Urothelium cell line (cell line): ENCODE results near the gene MAP4K3.
A peak's percentile ranks its signal among the peaks of the same experiment; 100 is the strongest.
"Not testable (repeated sequence)": the region's sequence is repeated elsewhere in the genome, so short reads cannot be mapped to it uniquely, and the experiment has no call there.

ENCODE experiments used
- DNase-seq: peaks from one replicate; pipeline ENCODE4 v3.0.0; 2011; ENCODE audit warnings: low spot score, mixed read lengths
- FAIRE-seq: peaks from 2 replicates; lab custom pipeline; 2011; peaks lifted over from hg19 to GRCh38; lab: Jason Lieb, UNC

Gene MAP4K3

DNA sequence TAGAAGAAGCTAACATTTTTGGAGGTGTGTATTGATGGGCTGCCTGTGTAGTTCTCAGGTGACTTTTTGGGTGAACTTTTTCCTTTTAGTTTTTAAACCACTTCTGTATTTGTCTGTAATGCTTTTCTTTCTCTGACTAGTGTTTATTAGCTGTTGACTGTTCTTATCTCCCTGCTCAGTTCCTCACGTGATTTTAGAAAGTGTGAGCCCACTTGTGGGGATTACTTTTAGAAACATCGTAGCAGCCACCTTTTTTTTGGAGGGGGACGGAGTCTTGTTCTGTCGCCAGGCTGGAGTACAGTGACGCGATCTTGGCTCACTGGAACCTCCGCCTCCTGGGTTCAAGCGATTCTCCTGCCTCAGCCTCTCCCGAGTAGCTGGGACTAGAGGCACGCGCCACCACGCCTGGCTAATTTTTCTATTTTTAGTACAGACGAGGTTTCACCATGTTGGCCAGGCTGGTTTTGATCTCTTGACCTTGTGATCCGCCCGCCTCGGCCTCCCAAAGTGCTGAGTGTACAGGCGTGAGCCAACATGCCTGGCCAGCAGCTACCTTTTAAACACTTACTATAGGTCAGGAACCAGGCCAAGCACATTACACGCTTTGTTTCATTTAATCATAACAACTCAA, 184.1 kb downstream of the MAP4K3 start:
- DNase-seq (no peak), FAIRE-seq (no peak)

DNA sequence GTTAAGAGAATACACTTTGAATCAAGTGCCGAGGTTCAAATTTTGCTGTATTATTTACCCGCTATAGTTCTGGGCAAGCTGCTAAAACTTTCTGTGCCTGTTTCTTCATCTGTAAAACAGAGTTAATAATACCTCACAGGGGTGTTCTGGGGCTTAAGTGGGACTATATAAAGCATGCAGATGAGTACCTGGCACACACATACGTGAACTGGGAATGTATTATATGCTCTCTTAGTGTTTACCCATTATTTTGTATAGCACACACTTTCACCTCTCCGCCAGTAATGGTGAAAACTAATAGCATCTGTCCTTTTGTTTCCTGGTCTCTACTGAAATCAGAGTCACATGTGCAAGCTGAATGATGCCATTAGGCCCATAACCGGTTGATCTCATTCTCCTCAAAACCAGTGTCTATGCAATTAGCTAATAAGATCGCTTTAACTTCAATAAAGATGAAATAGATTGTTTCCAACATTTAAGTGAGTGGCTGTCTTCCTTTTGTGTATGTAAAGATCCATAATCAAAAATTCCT, 189.5 kb downstream of the MAP4K3 start:
- DNase-seq (no peak), FAIRE-seq (no peak)

DNA sequence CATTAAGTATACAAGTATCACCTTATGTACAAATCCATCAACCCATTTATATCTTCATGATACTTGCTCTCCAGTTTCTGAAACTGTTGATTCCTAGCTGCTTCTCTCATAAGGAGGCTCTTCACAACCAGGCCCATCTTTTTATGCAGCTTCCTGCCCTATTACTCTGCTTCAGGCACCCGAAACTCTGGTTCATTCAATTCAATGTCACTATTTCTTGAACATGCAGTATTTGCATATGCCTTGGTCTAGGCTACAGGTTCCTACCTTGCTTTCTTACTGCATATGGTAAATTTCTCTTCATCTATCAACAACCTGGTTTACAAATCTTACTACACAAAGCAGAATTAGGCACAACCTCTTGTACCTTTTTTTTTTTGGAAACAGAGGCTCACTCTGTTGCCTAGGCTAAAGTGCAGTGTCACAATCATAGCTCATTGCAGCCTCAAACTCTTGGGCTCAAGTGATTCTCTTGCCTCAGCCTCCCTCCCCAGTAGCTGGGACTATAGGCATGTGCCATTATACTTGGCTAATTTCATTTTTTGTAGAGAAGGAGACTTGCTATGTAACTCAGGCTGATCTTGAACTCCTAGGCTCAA, 190.6 kb downstream of the MAP4K3 start:
- DNase-seq (no peak), FAIRE-seq (no peak)

DNA sequence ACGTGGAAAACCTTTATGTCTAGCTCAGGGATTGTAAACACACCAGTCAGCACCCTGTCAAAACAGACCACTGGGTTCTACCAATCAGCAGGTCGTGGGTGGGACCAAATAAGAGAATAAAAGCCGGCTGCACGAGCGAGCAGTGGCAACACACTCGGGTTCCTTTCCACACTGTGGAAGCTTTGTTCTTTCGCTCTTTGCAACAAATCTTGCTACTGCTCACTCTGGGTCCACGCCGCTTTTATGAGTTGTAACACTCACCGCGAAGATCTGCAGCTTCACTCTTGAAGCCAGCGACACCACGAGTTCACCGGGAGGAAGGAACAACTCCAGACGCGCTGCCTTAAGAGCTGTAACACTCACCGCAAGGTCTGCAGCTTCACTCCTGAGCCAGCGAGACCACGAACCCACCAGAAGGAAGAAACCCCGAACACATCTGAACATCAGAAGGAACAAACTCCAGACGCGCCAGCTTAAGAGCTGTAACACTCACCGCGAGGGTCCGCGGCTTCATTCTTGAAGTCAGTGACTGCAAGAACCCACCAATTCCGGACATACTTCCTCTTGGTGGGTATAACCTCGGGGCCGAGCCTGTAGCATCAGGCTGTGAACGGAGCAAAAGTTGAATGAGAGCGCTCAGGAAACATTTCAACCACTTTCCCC, 192.0 kb downstream of the MAP4K3 start:
- FAIRE-seq, DNase-seq: not testable (repeated sequence)

DNA sequence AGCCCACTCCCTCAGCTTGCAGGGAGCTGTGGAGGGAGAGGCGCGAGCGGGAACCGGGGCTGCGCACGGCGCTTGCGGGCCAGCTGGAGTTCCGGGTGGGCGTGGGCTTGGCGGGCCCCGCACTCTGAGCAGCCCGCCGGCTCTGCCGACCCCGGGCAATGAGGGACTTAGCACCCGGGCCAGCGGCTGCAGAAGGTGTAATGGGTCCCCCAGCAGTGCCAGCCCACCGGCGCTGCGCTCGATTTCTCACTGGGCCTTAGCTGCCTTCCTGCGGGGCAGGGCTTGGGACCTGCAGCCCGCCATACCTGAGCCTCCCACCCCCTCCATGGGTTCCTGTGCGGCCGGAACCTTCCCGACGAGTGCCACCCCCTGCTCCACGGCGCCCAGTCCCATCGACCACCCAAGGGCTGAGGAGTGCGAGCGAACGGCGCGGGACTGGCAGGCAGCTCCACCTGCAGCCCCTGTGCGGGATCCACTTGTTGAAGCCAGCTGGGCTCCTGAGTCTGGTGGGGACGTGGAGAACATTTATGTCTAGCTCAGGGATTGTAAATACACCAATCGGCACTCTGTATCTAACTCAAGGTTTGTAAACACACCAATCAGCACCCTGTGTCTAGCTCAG, 192.7 kb downstream of the MAP4K3 start:
- DNase-seq, FAIRE-seq: not testable (repeated sequence)

DNA sequence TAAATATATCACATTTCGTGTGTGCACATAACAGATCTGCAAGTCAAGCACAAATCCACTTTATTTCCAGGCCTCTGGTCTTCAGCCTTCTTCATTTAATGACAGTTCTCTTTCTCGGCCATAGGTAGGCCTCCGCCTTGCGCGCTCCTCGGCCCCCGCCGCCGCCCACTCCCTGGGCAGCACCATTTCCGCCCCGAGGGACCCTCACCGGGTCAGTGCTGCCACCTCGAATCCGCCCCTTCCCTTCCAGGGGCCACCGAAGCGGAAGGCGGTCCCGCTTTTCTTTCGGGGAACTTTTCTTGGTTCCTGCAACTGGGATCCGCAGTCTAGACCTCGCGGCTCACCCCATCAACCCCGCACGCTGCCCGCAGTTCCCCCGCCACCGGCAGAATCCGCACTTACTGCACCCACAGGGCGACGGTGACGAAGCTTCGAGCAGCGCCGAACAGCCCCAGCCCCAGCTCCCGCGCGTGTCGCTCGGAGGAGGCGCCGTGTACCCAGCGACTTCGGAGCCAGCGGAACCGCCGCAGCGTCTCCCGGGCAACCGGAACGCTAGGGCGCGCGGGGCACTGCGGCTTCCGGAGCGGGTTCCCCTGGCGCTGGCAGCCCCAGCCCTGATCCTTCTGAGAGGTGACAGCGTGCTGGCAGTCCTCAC, 193.5 kb downstream of the MAP4K3 start, which contains the start of gene CDKL4:
Gene CDKL4, minus strand, starts transcription at position 502 of the 655 bp plus-strand sequence.
- no peak for DNase-seq

DNA sequence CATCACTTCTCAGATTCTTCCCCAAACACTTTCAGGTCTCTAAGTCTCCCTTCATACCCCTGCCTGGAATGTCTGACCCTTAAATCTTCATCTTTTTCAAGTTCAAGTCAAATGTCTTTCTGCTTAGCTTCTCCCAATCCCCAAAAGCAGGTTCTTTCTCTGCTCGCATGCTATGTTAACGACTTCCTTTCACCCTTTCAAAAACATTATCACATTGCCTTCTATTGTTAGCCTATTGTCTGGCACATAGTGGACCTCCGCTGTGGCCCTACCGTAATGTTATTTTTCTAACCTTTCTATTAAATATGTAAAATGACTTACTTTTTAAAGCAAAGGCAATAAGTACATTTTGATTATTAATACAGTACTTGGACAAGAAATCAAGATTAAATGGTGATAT, 195.5 kb downstream of the MAP4K3 start:
- no peak for FAIRE-seq
- DNase-seq, result no peak

More for the DNA sequence above, 193.5 kb downstream of the MAP4K3 start, which contains the start of gene CDKL4:
- FAIRE-seq, result no peak

DNA sequence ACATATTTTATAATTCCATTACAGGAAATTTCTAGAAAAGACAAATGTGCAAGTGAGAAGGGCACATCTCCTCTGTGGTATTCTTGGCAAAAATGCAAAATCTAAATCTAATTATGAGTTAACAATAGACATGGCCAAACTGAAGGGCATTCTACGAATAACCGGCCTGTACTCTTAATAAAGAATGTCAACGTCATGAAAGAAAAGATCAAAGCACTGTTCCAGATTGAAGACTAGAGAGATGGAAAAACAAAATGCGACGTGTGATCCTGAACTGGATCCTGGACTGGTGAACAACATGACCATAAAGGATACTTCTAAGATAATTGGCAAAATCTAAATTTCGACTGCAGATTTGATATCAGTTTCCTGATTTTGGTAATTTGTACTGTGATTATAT, 196.3 kb downstream of the MAP4K3 start:
- DNase-seq (no peak), FAIRE-seq (no peak)

DNA sequence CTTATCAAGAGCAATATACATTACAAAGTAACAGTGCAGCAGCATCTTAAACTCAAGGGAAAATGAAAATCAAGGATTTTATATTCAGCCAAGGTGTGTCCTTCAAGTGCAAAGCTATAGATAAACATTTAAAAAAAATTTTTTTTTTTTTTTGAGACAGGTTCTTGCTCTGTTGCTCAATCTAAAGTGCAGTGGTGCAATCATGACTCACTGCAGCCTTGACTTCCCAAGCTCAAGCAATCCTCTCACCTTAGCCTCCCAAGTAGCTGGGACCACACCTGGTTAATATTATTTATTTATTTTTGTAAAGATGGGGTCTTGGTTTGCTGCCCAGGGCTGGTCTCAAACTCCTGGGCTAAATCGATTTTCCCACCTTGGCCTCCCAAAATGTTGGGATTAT, 202.3 kb downstream of the MAP4K3 start:
- no peak for DNase-seq
- FAIRE-seq, result no peak

DNA sequence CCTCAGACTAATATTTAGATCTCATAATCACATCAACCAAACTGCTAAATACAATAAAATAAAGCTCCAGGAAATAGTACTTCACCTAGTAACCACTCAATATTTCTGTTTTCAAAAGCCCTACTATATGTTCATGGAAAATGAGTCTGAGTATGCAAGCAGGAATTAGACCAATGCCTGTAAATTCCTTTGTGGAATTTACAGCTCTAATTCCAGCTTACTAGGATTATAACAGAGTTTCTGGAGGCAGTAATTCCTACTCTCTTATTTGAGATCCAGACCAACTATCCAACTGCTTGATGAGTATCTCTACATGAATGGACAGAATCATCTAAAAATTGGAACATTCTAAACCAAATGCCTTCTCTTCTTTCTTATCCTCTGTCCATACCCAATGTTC, 204.9 kb downstream of the MAP4K3 start:
- FAIRE-seq (no peak), DNase-seq (no peak)

DNA sequence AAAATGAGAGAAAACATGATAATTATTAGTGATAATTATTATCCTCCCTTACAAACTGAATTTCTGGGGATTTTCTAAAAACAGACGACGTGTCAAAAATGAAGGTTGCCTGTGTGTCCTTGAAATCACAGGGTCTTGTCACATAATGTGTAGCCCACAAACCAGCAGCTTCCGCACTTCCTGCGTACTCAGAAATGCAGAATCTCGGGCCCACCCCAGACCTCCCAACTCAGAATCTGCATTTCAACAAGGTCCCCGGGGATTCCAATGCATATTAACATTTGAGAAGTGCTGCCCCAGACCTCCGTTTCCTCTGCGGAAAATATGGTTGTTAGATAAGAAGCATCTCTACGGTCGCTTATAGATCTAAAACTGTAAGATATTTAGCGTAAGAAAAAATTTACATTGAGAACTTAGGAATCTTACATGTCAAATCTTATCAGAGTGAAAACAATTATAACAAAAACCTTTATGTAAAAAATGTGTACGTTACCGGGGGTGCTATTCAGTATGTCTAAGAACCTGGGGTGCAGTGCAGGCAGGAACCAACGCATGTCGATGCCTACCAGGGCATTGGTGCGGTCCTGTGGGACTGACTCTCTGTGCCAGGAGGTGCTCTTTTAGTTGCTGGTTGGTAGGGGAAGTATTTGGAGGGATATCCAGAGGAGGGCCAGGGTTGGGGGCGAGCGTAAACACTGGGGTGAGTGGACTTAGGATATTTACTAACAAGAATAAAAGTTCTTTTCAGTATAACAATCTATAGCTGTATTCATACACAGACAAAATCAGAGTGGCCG, 208.5 kb downstream of the MAP4K3 start:
- FAIRE-seq, result no peak
- DNase-seq, result no peak

DNA sequence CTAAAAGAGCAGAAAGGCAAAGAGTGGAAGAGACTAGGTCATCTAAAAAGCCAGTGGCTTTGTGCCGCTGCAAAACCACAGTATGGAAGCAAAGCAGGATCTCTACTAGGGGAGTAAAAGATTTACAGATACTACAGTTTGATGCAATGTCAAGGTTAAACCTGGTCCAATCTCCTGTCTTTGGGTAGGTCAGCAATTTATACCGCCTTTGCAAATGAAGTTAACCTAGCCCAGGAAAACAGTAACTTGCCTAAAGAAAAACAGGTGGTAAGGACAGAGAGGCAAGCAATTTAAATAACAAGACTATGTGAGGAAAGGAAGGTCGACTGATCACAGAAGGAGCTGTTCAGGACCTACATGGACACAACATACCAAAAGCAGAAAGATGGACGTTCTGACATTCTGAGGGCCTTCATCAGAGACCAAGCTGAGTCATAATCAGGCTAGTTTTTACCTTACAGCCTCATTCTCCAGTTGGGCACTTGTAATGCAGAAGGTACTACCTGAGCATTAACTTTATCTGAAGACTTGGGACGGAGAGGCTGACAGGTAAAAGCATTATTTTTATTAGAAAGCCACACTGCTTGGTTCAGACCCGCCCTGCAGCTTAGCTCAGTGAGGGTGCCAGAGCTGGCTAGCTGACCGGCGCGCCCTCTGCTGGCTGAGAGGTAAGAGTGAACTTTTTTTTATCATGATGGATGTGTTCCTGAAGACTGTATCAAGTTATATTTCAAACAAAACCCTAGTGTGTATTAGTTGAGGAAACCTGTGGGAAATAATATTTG, 209.3 kb downstream of the MAP4K3 start:
- DNase-seq (peak; percentile 76), FAIRE-seq (no peak)

DNA sequence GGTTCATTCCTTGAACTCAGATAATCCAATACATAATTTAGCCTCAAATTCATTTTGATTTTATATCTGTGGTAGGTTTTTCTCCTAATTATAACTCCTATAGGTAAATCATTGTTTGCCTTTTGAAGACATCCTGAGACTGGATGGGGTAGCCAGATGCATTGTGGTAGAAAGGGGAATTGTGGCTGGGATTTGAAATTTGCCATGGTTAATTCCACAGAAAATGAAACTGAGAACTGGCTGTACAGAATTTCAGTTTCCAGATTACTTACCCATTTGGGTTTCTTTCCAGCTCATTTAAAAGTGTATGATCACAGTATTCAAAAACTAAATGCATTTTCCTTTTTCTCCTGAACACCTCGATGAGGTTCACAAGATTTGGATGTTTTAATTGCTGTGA, 211.5 kb downstream of the MAP4K3 start:
- FAIRE-seq, result no peak
- no peak for DNase-seq

DNA sequence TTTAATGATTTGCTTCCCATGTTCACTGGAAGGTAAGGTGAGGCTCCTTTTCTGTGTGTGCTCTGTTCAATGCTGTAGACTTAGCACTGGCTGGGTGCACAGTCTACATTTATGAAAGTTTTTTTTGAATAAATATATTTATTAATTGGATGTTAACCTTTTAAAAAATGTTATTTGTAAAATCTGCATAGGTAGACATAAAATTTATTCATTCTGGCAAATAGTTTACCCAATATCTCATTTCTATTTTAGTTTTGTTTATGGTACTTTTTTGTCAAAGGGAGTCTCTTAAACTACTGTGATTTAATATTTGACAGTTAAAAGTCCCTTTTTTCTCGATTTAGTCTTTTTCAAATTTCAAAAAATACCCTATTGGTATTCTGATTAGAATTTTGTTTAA, 213.2 kb downstream of the MAP4K3 start:
- DNase-seq, result no peak
- FAIRE-seq, result no peak

DNA sequence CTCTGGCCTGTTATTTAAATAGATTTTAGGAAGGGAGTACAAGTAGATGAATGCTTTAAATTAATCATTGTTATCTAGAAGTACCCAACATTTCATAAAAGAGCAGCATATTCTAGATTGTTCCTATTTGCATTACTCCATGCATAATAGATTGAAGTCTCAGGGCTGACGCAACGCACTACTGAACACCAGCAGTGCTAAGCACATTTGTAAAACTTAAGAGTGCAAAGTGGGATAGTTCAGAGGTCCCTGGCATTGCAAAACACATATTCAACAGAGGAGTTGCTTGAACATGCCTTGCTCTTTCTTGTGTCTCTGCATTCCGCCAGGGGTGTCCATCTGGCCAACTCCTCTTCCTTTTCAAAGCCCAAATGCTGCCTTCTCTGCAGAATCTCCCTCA, 215.6 kb downstream of the MAP4K3 start:
- DNase-seq (no peak), FAIRE-seq (no peak)

DNA sequence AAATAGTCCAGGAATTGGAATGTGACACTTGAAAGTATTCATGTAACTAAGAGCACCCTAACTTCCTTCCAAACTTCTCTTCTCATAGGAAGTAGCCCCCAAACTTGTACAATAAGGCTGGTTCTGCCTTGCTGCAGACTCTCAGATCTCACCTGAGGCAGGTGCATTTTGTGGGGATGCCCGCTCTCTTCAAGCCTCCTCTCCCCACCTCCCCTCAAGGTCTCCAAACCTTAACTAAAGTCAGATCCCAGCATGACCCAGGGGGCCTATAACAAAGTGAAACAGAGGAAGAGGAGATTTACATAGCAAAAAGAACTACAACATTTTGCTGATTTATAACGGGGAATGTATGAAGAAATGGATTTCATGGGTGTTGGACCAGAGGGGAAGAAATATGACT, 216.9 kb downstream of the MAP4K3 start:
- DNase-seq, result no peak
- no peak for FAIRE-seq

DNA sequence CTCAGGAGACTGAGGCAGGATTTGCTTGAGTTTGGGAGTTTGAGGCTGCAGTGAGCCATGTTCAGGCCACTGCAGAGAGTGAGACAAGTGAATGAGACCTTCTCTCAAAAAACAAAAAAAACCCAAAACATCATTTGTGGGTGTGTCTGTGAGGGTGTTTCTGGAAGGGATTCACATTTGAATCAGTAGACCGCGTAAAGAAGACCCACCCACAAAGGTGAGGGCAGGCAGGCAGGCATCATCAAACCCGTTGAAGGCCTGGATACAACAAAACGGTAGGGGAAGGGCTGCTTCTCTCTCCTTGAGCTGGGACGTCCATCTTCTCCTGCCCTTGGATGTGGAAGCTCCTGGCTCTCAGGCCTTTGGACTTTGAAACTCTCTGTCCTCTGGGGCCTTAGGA, 218.7 kb downstream of the MAP4K3 start:
- DNase-seq, result no peak
- FAIRE-seq, result no peak

DNA sequence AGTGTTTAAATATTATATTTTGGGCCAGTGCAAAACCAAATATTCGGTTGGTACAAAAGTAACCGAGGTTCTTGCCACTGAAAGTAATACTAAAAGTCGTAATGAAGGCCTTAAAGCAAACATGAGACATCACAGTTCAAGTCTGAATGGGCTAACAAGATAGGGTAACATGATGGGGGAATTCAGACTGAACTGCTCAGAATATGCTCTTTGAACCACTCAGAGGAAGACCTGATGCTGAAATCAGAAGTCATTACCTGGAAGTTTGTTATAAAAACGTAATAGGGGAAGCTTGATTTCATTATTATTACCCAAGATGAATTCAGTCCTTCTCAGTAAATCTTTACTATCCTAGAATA, 219.9 kb downstream of the MAP4K3 start:
- FAIRE-seq (no peak), DNase-seq (no peak)

DNA sequence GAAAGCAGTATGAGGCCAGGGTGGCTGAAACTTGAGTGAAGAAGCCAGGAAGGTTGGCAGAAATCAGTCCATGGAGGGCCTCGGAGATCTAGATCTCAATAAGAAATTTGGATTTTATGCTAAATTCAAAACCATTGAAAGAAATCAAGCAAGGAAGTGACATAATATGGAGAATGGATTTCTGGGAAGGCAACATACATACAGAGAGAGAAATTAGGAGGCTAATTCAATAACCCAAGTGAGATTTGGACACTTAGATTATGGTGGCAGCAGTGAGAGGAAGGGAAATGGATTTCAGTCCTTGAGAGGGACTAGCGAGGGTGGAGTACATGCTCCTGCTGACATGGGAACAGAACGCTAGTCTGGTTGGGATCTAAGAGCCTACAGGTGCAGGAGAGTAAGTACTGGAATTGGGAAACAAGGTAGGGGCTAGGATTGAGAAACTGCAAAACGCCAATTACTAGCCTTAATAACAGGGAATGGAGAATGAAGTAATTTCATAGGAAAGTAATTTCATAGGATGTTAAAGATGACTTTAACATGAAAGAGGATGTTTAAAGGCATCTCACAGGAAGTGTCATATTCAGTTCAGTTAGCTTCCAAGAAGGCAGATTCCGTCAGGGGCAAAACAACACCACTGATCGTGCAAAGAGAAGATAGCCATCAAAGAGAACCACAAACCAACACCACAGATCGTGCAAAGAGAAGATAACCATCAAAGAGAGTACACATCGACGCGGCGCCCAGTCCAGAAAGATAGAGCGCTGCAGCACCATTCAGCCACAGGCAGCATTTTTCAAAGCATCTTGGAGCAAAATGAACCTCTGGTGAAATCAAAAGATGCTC, 220.5 kb downstream of the MAP4K3 start:
- FAIRE-seq, result no peak
- DNase-seq, result no peak
